SK-N-SH (cell line): Measurements from ENCODE around the gene MS4A12.
"Not testable (repeated sequence)": the region's sequence is repeated elsewhere in the genome, so short reads cannot be mapped to it uniquely, and the experiment has no call there.

Experiments used
- CTCF ChIP-seq: fragments of 200-600 bp; sonication (generic); IDR thresholded peaks from 2 replicates; pipeline ENCODE4 v1.6.1; 2017; ENCODE audit warnings: antibody characterized with exemption, mild to moderate bottlenecking, moderate library complexity
- EP300 ChIP-seq, 2 experiments: IDR thresholded peaks; 2 replicates each; pipeline versions ENCODE4 v1.4.0 to v1.6.1; 2012; ENCODE audit warnings: borderline replicate concordance in 1 of 2, low read depth in 1 of 2, low read length in 1 of 2
- FOXM1 ChIP-seq: IDR thresholded peaks from 2 replicates; pipeline ENCODE4 v1.4.0; 2012; ENCODE audit warnings: low read depth, mild to moderate bottlenecking
- GATA2 ChIP-seq: sonication (generic); formaldehyde crosslinking; IDR thresholded peaks from 2 replicates; pipeline ENCODE4 v1.5.0; 2020; ENCODE audit warnings: mild to moderate bottlenecking, missing genetic modification reagents
- MAX ChIP-seq: IDR thresholded peaks from 2 replicates; pipeline ENCODE4 v1.4.0; 2012; ENCODE audit warnings: low read depth
- MXI1 ChIP-seq: IDR thresholded peaks from 2 replicates; pipeline ENCODE4 v1.6.1; 2012; ENCODE audit warnings: mild to moderate bottlenecking, low read depth, low read length, improper control_type of control experiment
- NFIC ChIP-seq: IDR thresholded peaks from 2 replicates; pipeline ENCODE4 v1.4.0; 2012; ENCODE audit warnings: borderline replicate concordance
- NRF1 ChIP-seq: IDR thresholded peaks from 2 replicates; pipeline ENCODE4 v1.6.1; 2012; ENCODE audit warnings: low read depth, mild to moderate bottlenecking, low read length
- POLR2AphosphoS5 ChIP-seq: IDR thresholded peaks from 2 replicates; pipeline ENCODE4 v1.6.1; 2012; ENCODE audit warnings: low read depth, low read length
- RAD21 ChIP-seq: IDR thresholded peaks from 2 replicates; pipeline ENCODE4 v1.6.1; 2012; ENCODE audit warnings: mild to moderate bottlenecking, low read length
- RFX5 ChIP-seq: IDR thresholded peaks from 2 replicates; pipeline ENCODE4 v1.6.1; 2012; ENCODE audit warnings: mild to moderate bottlenecking, improper control_type of control experiment, low read length
- SIN3A ChIP-seq: IDR thresholded peaks from 2 replicates; pipeline ENCODE4 v1.6.1; 2012; ENCODE audit warnings: low read depth, mild to moderate bottlenecking, low read length, moderate library complexity, borderline replicate concordance
- TEAD4 ChIP-seq: IDR thresholded peaks from 2 replicates; pipeline ENCODE4 v1.4.0; 2012; ENCODE audit warnings: mild to moderate bottlenecking, borderline replicate concordance; ENCODE audit not compliant: insufficient read depth

GRCh38 chr11:60509609-60510008 lies 17.0 kb downstream of the MS4A12 start:
- TF ChIP-seq RAD21; CTCF; MAX; NRF1; EP300 (IDR thresholded peaks at IDR 0.05; ENCODE audit: borderline replicate concordance in 1 of 2, low read depth in 1 of 2, low read length in 1 of 2); RFX5; TEAD4; SIN3A; FOXM1; GATA2 (CRISPR knock-in tag); MXI1; POLR2AphosphoS5; NFIC: not testable (repeated sequence)
